ENCODE results near the gene TMEM126B. TPM values are rescaled to one million over a fixed set of nuclear protein-coding genes. Genes with fewer than 3 reads are reported as not detected.

The TMEM126B gene
- total RNA-seq, 1 donor from 2014 or later, result 52.5 TPM

DNA sequence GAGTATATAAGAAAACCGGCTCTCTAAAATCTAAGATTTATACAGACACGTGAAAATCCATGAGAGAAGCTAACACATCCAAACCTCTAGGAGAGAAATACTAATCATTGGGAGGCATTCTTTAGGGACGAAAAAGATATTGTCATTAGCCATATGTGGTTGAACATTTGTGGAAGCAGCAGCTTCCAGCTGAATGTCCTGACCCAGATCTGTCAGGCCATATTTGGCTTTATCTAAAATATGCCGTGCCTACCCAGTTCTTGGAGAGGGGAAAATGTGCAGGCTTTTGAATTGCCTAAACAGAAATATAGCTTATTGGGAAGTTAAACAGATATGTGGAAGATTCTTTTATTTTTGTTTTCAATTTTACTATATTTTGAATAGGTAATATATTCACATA, 51.2 kb downstream of the TMEM126B start:
- intact Hi-C loops (cut with micrococcal nuclease), result no loop called here

DNA sequence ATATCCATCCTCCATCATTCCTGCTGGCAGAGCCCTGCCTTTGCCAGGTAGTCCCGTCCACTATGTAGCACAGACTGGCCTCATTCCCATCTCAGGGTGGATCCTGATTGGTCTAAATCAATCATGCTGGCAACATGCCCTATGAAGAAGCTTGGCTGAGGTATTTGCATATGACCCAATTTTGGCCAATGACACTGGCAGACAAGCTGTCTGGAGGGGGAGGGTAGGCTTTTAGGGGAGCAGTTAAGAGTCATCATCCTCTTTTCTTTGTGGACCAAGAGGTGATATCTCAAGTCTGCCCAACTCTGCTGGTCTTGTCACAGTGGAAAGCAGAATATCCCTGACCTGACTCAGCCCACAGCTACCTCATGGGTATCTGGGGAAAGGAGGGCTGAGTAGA, 52.5 kb downstream of the TMEM126B start:
- intact Hi-C loops (cut with micrococcal nuclease), result no loop called here

DNA sequence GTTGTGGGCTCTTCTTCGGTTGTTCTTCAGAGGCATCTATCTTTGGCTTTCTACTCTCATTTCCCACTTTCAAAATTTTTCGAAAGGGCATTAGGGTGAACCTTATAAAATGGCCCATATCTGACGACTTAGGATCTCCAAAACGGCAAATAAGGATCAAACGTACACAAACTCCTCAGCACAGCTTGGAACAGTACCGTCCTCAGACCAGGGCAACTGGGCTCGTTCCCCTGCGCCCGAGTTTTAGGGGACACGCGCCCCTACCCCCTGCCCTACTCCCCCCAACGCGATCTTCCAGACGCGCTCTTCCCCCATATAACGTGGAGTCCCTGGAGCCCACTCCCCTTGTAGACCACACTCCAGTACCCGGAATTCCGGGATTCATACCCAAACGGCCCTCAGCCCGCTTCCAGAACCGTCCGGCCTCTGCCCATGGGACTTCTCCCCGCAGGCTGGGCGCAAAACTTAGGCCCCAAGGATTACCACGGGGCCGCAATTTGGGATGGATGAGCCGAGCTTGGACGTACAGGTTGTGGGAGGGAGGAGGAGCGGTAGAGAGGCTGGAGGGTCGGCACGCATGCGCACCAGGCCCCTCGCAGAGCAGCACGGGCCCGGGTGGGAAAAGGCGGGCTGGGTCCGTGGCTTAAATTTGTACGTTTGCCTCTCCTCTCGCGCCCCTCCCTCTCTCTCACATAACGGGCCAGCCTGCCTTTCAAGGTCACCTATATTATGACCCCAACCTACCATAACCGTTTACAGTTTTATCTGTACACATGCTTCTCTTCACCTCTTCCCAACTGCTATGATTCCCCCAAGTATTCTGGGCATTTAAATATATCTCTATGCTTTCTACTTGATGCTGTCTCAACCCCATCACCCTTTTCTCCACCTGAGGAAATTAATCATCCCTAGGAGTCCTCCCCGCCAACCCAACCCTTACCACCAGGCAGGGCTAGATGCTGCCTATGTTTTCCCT, 54.2 kb downstream of the TMEM126B start:
- intact Hi-C loops (cut with micrococcal nuclease), result loop anchor here (2.0 kb wide), 1 partner anchor 18 kb away; the partner anchor contains the start of gene CREBZF

DNA sequence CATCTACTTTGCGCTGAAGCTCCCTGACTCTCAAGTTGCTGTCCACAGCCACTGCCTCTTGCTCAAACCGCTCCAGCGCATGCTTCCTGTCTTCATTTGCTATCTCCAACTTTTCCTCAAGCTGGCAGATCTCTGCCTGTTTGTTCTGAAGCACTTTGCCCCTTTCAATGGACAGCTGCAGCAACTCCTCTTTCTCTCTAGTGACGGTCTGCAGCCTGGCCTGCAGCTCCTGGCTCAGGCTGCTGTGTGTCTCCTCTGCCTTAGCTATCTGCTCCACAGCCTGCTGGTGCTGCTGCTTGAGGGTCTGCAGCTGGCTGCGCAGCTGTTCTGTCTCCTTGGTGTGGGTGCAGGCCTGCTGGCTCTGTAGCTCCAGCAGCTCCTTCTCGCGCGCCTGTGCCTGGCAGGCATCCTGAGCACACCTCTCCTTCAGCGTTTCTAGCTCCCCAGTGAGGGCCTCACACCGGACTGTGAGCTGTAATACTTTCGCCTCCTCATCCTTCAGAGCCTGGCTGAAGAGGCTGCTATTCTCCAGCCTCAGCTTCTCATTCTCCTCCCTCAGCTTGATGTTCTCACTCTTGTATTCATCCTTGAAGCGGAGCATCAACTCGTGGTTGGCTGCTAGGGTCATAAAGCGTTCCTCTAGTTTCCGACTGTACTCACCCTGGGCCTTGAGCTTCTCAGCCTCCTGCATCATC, 56.9 kb downstream of the TMEM126B start:
- intact Hi-C loops (cut with micrococcal nuclease), result no loop called here

DNA sequence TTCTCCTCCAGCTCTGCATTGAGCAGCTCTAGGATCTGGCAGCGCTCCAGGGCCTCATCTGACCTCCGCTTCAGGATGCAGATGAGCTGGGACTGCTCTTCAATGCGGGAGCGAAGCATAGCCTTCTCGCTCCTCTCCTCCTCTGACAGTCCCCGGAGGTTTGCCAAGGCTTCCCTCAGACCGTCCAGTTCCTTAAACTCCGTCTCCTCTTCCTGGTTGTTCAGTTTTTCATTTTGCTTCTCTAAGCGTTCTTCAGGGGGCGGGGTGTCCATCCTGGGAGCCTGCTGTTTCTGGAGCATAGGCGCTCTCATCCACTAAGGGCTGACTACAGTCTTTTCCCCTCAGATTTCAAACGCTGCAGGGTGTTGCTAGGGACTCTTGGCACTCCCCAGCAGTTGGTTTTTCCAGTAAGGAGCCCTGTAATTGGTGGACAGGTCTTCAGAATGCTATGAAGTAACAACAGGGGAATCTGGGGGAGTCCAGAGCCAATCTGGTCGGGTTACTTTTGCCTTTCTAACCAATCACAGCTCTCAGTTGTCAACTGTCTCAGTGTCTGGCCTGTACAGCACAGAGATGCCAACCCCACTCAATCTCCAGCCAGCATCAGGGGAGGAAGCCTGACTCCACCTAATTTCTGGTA, 57.5 kb downstream of the TMEM126B start, which contains the start of gene CCDC89:
Gene CCDC89, minus strand, starts transcription at position 376 of the 640 bp plus-strand sequence. Its CDS starts 65 bp downstream, at position 311.
- intact Hi-C loops (cut with micrococcal nuclease), result no loop called here

Other genes with a start within 250 kb of the TMEM126B start
- 0.61 and 1.0 TPM in 2 replicates for gene DLG2, start 1.2 kb upstream of the TMEM126B start, total RNA-seq
- 37.9 and 41.5 TPM in 2 replicates for gene TMEM126A, start 19.4 kb downstream of the TMEM126B start, total RNA-seq
- 53.5 and 55.9 TPM in 2 replicates for gene CREBZF, start 36.5 kb downstream of the TMEM126B start, total RNA-seq
- 0.43 TPM in 1 of 2 replicates, not detected in the other for gene CCDC89, start 57.6 kb downstream of the TMEM126B start, total RNA-seq
- gene SYTL2, start 182.5 kb downstream of the TMEM126B start, total RNA-seq, result 29.0 and 29.8 TPM in 2 replicates
- gene CCDC83, start 226.8 kb downstream of the TMEM126B start, total RNA-seq, result not detected in 2 replicates